H1 (cell line): Measurements from ENCODE around the gene ACTL8.

Experiments used
- PHF8 ChIP-seq: fragments of 200-600 bp; sonication (generic); conservative IDR thresholded peaks from 2 replicates; pipeline ENCODE4 v1.7.1; 2012; ENCODE audit warnings: low read depth, mild to moderate bottlenecking, inconsistent platforms, low read length, moderate library complexity
- SUZ12 ChIP-seq: fragments of 200-600 bp; sonication (generic); IDR thresholded peaks from 2 replicates; pipeline ENCODE4 v1.6.1; 2012; ENCODE audit warnings: mild to moderate bottlenecking, inconsistent platforms, low read length, moderate library complexity, mixed read lengths
- TAF1 ChIP-seq: IDR thresholded peaks from 2 replicates; pipeline ENCODE4 v1.6.1; 2011; ENCODE audit warnings: mild to moderate bottlenecking, low read depth, low read length
- TBP ChIP-seq: IDR thresholded peaks from 2 replicates; pipeline ENCODE4 v1.6.1; 2011; ENCODE audit warnings: low read depth, low read length, improper control_type of control experiment

DNA sequence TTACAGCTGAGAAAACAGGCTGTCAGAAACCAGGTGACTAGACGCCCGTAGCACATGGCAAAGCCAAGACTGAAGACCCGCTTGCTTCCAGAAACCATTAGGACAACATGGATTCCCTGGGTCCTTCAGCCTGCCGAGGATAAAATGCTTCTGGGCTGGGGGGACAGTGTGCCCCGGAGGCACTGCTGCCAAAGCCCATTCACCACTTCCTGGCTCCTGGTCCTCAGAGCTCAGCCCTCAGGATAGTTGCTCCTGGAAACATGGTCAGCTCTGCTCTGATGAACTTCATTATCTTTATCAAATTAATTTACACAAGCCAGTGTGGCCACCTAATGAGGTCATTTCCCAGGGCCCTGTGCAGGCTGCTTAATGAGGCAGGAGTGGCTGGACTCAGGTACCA lies 41.1 kb upstream of the ACTL8 start:
- TF ChIP-seq TBP (no peak), SUZ12 (no peak), PHF8 (no peak), TAF1 (no peak)
